HK-2 (cell line): ENCODE measurements around the gene ASB4.
A peak's percentile ranks its signal among the peaks of the same experiment; 100 is the strongest.

Experiments used
- DNase-seq: peaks from one replicate; pipeline ENCODE4 v3.0.0-alpha.2; 2018; ENCODE audit not compliant: unreplicated experiment

The ASB4 gene

GRCh38 chr7:95526128-95526738 is 40.5 kb downstream of the ASB4 start:
- no peak for DNase-seq

- peak; percentile 40 for DNase-seq
Measured at GRCh38 chr7:95527033-95527775, 41.5 kb downstream of the ASB4 start.

GRCh38 chr7:95527776-95528250 is 42.1 kb downstream of the ASB4 start:
- DNase-seq: no peak

GRCh38 chr7:95529701-95530100 is 44.0 kb downstream of the ASB4 start:
- no peak for DNase-seq

GRCh38 chr7:95530881-95531280 is 45.1 kb downstream of the ASB4 start:
- DNase-seq: no peak

GRCh38 chr7:95531605-95532219 is 46.0 kb downstream of the ASB4 start:
- no peak for DNase-seq

GRCh38 chr7:95534796-95535195 is 49.1 kb downstream of the ASB4 start:
- no peak for DNase-seq

- DNase-seq: no peak
Measured at GRCh38 chr7:95535662-95536061, 49.9 kb downstream of the ASB4 start.

- DNase-seq: no peak
Measured at GRCh38 chr7:95536656-95537311, 51.0 kb downstream of the ASB4 start.

- no peak for DNase-seq
Measured at GRCh38 chr7:95537468-95537867, 51.7 kb downstream of the ASB4 start.

- no peak for DNase-seq
Measured at GRCh38 chr7:95539426-95539825, 53.7 kb downstream of the ASB4 start.

GRCh38 chr7:95540366-95540765 is 54.6 kb downstream of the ASB4 start:
- DNase-seq: no peak

GRCh38 chr7:95543312-95543711 is 57.6 kb downstream of the ASB4 start:
- no peak for DNase-seq

GRCh38 chr7:95544171-95544570 is 58.4 kb downstream of the ASB4 start:
- DNase-seq: no peak

GRCh38 chr7:95545007-95545615 is 59.4 kb downstream of the ASB4 start:
- peak; percentile 27 for DNase-seq

- no peak for DNase-seq
Measured at GRCh38 chr7:95545673-95546072, 59.9 kb downstream of the ASB4 start.

- no peak for DNase-seq
Measured at GRCh38 chr7:95546647-95547046, 60.9 kb downstream of the ASB4 start.

- DNase-seq: no peak
Measured at GRCh38 chr7:95547361-95548348, 61.9 kb downstream of the ASB4 start.

GRCh38 chr7:95549818-95550529 is 64.2 kb downstream of the ASB4 start:
- peak; percentile 53 for DNase-seq

GRCh38 chr7:95550546-95550945 is 64.8 kb downstream of the ASB4 start:
- no peak for DNase-seq
